Activated naive CD4-positive, alpha-beta T cell treated with anti-CD3 and anti-CD28 coated beads, Interleukin-2, amount 50 U/mL, for 72 hours (primary cell): Measurements from ENCODE around the gene MEIS2. TPM values are rescaled to one million over a fixed set of nuclear protein-coding genes. Genes with fewer than 3 reads are reported as not detected.

ENCODE experiments used
- ATAC-seq, 2 donors: fragments of 150-1000 bp; cut with Tn5 transposase; 2 replicates each; pipeline ENCODE4 v1.10.0; 2021; ENCODE audit warnings: mild to moderate bottlenecking in 2 of 2, moderate library complexity in 2 of 2
- DNase-seq, 2 donors: peaks; one replicate each; pipeline ENCODE4 v3.0.0; 2021 to 2022; ENCODE audit warnings: low spot score in 2 of 2
- H3K27ac Mint-ChIP-seq, 2 donors: one replicate each; pipeline ENCODE4 v1.8.0; 2022; ENCODE audit warnings: mild to moderate bottlenecking in 2 of 2, mixed read lengths in 2 of 2
- H3K36me3 Mint-ChIP-seq, 2 donors: one replicate each; pipeline ENCODE4 v1.8.0; 2022; ENCODE audit warnings: mixed read lengths in 2 of 2
- H3K9me3 Mint-ChIP-seq, 2 donors: one replicate each; pipeline ENCODE4 v1.8.0; 2022; ENCODE audit warnings: mixed read lengths in 2 of 2
- total RNA-seq, 2 donors: library from RNA; stranded (reverse); gene quantifications; one replicate each; pipeline ENCODE4 v1.2.3, GENCODE V29; 2022

Gene MEIS2
- total RNA-seq, 2 donors from 2014 or later: 0.16 TPM; not detected in 1

- no peak for ATAC-seq
- H3K36me3 Mint-ChIP-seq: no peaks in the 10 kb centered on the region
Measured at GRCh38 chr15:37016231-37016630, 84.1 kb downstream of the MEIS2 start.

GRCh38 chr15:37015451-37015850, 84.9 kb downstream of the MEIS2 start:
- DNase-seq (no peak), ATAC-seq (no peak)
- Mint-ChIP-seq H3K36me3 (no peaks in the 10 kb centered on the region), H3K27ac (no peak overlapping the region), H3K9me3 (peaks cover 0 to 4% of the 10 kb centered on the region in 2 donors)

More at GRCh38 chr15:37016231-37016630, 84.1 kb downstream of the MEIS2 start:
- no peak overlapping the region for H3K27ac Mint-ChIP-seq
- DNase-seq: no peak
- peaks cover 0 to 3% of the 10 kb centered on the region in 2 donors for H3K9me3 Mint-ChIP-seq

GRCh38 chr15:37015035-37015434, 85.3 kb downstream of the MEIS2 start:
- Mint-ChIP-seq H3K36me3 (no peaks in the 10 kb centered on the region), H3K9me3 (peaks cover 0 to 4% of the 10 kb centered on the region in 2 donors), H3K27ac (no peak overlapping the region)
- ATAC-seq (no peak), DNase-seq (no peak)

GRCh38 chr15:37014566-37014965, 85.8 kb downstream of the MEIS2 start:
- no peaks in the 10 kb centered on the region for H3K36me3 Mint-ChIP-seq
- peaks cover 0 to 4% of the 10 kb centered on the region in 2 donors for H3K9me3 Mint-ChIP-seq
- DNase-seq (no peak), ATAC-seq (no peak)
- H3K27ac Mint-ChIP-seq: no peak overlapping the region

GRCh38 chr15:37014137-37014536, 86.2 kb downstream of the MEIS2 start:
- Mint-ChIP-seq H3K9me3 (peaks cover 0 to 4% of the 10 kb centered on the region in 2 donors), H3K27ac (no peak overlapping the region), H3K36me3 (no peaks in the 10 kb centered on the region)
- no peak for DNase-seq
- no peak for ATAC-seq

- no peak for DNase-seq
- peaks cover 0 to 4% of the 10 kb centered on the region in 2 donors for H3K9me3 Mint-ChIP-seq
- ATAC-seq: no peak
- no peak overlapping the region for H3K27ac Mint-ChIP-seq
- H3K36me3 Mint-ChIP-seq: no peaks in the 10 kb centered on the region
Measured at GRCh38 chr15:37010595-37010994, 89.8 kb downstream of the MEIS2 start.

- peaks cover 0 to 8% of the 10 kb centered on the region in 2 donors for H3K9me3 Mint-ChIP-seq
- ATAC-seq (no peak), DNase-seq (no peak)
- H3K27ac Mint-ChIP-seq: no peak overlapping the region
- no peaks in the 10 kb centered on the region for H3K36me3 Mint-ChIP-seq
Measured at GRCh38 chr15:37009288-37009687, 91.1 kb downstream of the MEIS2 start.

GRCh38 chr15:37008205-37008604, 92.1 kb downstream of the MEIS2 start:
- peaks cover 0 to 9% of the 10 kb centered on the region in 2 donors for H3K9me3 Mint-ChIP-seq
- H3K27ac Mint-ChIP-seq: no peak overlapping the region
- no peaks in the 10 kb centered on the region for H3K36me3 Mint-ChIP-seq
- DNase-seq (no peak), ATAC-seq (no peak)

GRCh38 chr15:37007301-37007700, 93.0 kb downstream of the MEIS2 start:
- H3K27ac Mint-ChIP-seq: no peak overlapping the region
- no peak for DNase-seq
- ATAC-seq: no peak
- H3K9me3 Mint-ChIP-seq: peaks cover 0 to 9% of the 10 kb centered on the region in 2 donors
- H3K36me3 Mint-ChIP-seq: no peaks in the 10 kb centered on the region

- Mint-ChIP-seq H3K27ac (no peak overlapping the region), H3K9me3 (peaks cover 5 to 8% of the 10 kb centered on the region in 2 donors), H3K36me3 (no peaks in the 10 kb centered on the region)
- DNase-seq (no peak), ATAC-seq (no peak)
Measured at GRCh38 chr15:37004981-37005735, 95.2 kb downstream of the MEIS2 start.

GRCh38 chr15:37004373-37004869, 95.9 kb downstream of the MEIS2 start:
- Mint-ChIP-seq H3K9me3 (peaks cover 5 to 11% of the 10 kb centered on the region in 2 donors), H3K36me3 (no peaks in the 10 kb centered on the region), H3K27ac (no peak overlapping the region)
- no peak for ATAC-seq
- DNase-seq: no peak

GRCh38 chr15:37002041-37002672, 98.2 kb downstream of the MEIS2 start:
- DNase-seq (no peak), ATAC-seq (no peak)
- Mint-ChIP-seq H3K27ac (no peak overlapping the region), H3K36me3 (no peaks in the 10 kb centered on the region), H3K9me3 (peaks cover 10 to 11% of the 10 kb centered on the region in 2 donors)

GRCh38 chr15:37001417-37001816, 98.9 kb downstream of the MEIS2 start:
- H3K9me3 Mint-ChIP-seq: peaks cover 10 to 11% of the 10 kb centered on the region in 2 donors
- no peaks in the 10 kb centered on the region for H3K36me3 Mint-ChIP-seq
- ATAC-seq (no peak), DNase-seq (no peak)
- no peak overlapping the region for H3K27ac Mint-ChIP-seq

- H3K36me3 Mint-ChIP-seq: no peaks in the 10 kb centered on the region
- no peak for ATAC-seq
Measured at GRCh38 chr15:36999778-37000177, 100.6 kb downstream of the MEIS2 start.

GRCh38 chr15:36996538-36997181, 103.7 kb downstream of the MEIS2 start:
- Mint-ChIP-seq H3K36me3 (no peaks in the 10 kb centered on the region), H3K27ac (no peak overlapping the region), H3K9me3 (peaks cover 7 to 10% of the 10 kb centered on the region in 2 donors)
- no peak for ATAC-seq
- no peak for DNase-seq

More at GRCh38 chr15:36999778-37000177, 100.6 kb downstream of the MEIS2 start:
- H3K27ac Mint-ChIP-seq: no peak overlapping the region
- peaks cover 10 to 11% of the 10 kb centered on the region in 2 donors for H3K9me3 Mint-ChIP-seq
- no peak for DNase-seq

GRCh38 chr15:36996121-36996520, 104.2 kb downstream of the MEIS2 start:
- DNase-seq (no peak), ATAC-seq (no peak)
- no peaks in the 10 kb centered on the region for H3K36me3 Mint-ChIP-seq
- peaks cover 3 to 9% of the 10 kb centered on the region in 2 donors for H3K9me3 Mint-ChIP-seq
- no peak overlapping the region for H3K27ac Mint-ChIP-seq

GRCh38 chr15:36994790-36995189, 105.6 kb downstream of the MEIS2 start:
- DNase-seq: no peak
- no peak for ATAC-seq
- Mint-ChIP-seq H3K27ac (no peak overlapping the region), H3K36me3 (no peaks in the 10 kb centered on the region), H3K9me3 (peaks cover under 1 to 5% of the 10 kb centered on the region in 2 donors)
